Upper lobe of right lung (tissue), 1 donor: ENCODE data around the gene EML5. TPM values are rescaled to one million over a fixed set of nuclear protein-coding genes. Genes with fewer than 3 reads are reported as not detected.
"Not testable (repeated sequence)": the region's sequence is repeated elsewhere in the genome, so short reads cannot be mapped to it uniquely, and the experiment has no call there.

Experiments used
- ATAC-seq: fragments of 200-7000 bp; cut with Tn5 transposase; one replicate; pipeline ENCODE4 v1.9.1; 2020; ENCODE audit warnings: mild to moderate bottlenecking, moderate library complexity
- DNase-seq: peaks from one replicate; pipeline ENCODE4 v3.0.0-alpha.2; 2020
- H3K27ac ChIP-seq: fragments of 200-600 bp; one replicate; pipeline ENCODE4 v1.8.0; 2022
- H3K27me3 ChIP-seq: fragments of 200-600 bp; one replicate; pipeline ENCODE4 v1.8.0; 2022; ENCODE audit warnings: mild to moderate bottlenecking
- H3K36me3 ChIP-seq: fragments of 200-600 bp; one replicate; pipeline ENCODE4 v1.8.0; 2022
- H3K4me1 ChIP-seq: fragments of 200-600 bp; one replicate; pipeline ENCODE4 v1.8.0; 2022
- H3K4me3 ChIP-seq: fragments of 200-600 bp; one replicate; pipeline ENCODE4 v1.8.0; 2022; ENCODE audit warnings: mild to moderate bottlenecking
- H3K9me3 ChIP-seq: fragments of 200-600 bp; one replicate; pipeline ENCODE4 v1.8.0; 2022
- intact Hi-C: fragments of 100-400 bp; cut with DNase I; formaldehyde crosslinking; loops from one replicate; pipeline ENCODE4 v1.11.0; 2022
- total RNA-seq: library from RNA; stranded (reverse); fragmentation: NEBNext Ultra II Directional; extraction: Animal tissue kit (Norgen Biotek cat#: 25700); gene quantifications from one replicate; pipeline ENCODE4 v1.2.1, GENCODE V29; 2021
- TF ChIP-seq, protein P1 (sequence below): fragments of 200-600 bp; IDR thresholded peaks from one replicate; pipeline ENCODE4 v1.8.0; 2022; ENCODE audit warnings: antibody characterized with exemption
- donor health status: DM: no; HTN: yes; CAD: no; lungs with severe emphysema.

The EML5 gene
- total RNA-seq, 1 donor from 2014 or later = 2.3 TPM

GRCh38 chr14:88821378-88821777 lies 28.6 kb upstream of the EML5 start:
- Histone ChIP-seq H3K9me3 (no peaks in the 10 kb centered on the region), H3K4me1 (peaks cover 6% of the 10 kb centered on the region), H3K4me3 (no peak overlapping the region), H3K27ac (no peak overlapping the region), H3K27me3 (no peaks in the 10 kb centered on the region), H3K36me3 (no peaks in the 10 kb centered on the region)
- no peak for ATAC-seq
- DNase-seq = no peak
- TF ChIP-seq, protein P1, sequence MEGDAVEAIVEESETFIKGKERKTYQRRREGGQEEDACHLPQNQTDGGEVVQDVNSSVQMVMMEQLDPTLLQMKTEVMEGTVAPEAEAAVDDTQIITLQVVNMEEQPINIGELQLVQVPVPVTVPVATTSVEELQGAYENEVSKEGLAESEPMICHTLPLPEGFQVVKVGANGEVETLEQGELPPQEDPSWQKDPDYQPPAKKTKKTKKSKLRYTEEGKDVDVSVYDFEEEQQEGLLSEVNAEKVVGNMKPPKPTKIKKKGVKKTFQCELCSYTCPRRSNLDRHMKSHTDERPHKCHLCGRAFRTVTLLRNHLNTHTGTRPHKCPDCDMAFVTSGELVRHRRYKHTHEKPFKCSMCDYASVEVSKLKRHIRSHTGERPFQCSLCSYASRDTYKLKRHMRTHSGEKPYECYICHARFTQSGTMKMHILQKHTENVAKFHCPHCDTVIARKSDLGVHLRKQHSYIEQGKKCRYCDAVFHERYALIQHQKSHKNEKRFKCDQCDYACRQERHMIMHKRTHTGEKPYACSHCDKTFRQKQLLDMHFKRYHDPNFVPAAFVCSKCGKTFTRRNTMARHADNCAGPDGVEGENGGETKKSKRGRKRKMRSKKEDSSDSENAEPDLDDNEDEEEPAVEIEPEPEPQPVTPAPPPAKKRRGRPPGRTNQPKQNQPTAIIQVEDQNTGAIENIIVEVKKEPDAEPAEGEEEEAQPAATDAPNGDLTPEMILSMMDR = no peak
- intact Hi-C loops = no loop called here

- ATAC-seq, DNase-seq, H3K4me1 ChIP-seq, H3K4me3 ChIP-seq, H3K27ac ChIP-seq, H3K27me3 ChIP-seq, intact Hi-C loops, H3K9me3 ChIP-seq, H3K36me3 ChIP-seq: not testable (repeated sequence)
Observed at GRCh38 chr14:88819674-88820073, 26.9 kb upstream of the EML5 start.

- intact Hi-C loops = no loop called here
- H3K27me3 ChIP-seq = no peaks in the 10 kb centered on the region
- no peaks in the 10 kb centered on the region for H3K36me3 ChIP-seq
- H3K9me3 ChIP-seq = no peaks in the 10 kb centered on the region
- DNase-seq (no peak), ATAC-seq (no peak)
- no peak overlapping the region for H3K4me3 ChIP-seq
- TF ChIP-seq, protein P1 = no peak
- H3K4me1 ChIP-seq = no peaks in the 10 kb centered on the region
- H3K27ac ChIP-seq = no peak overlapping the region
Observed at GRCh38 chr14:88818018-88818417, 25.3 kb upstream of the EML5 start.

GRCh38 chr14:88815980-88816379 lies 23.2 kb upstream of the EML5 start:
- no peaks in the 10 kb centered on the region for H3K27me3 ChIP-seq
- no peaks in the 10 kb centered on the region for H3K9me3 ChIP-seq
- DNase-seq = no peak
- no peak overlapping the region for H3K4me3 ChIP-seq
- intact Hi-C loops = no loop called here
- no peaks in the 10 kb centered on the region for H3K36me3 ChIP-seq
- H3K4me1 ChIP-seq = no peaks in the 10 kb centered on the region
- no peak overlapping the region for H3K27ac ChIP-seq
- ATAC-seq = no peak
- TF ChIP-seq, protein P1 = no peak

DNA sequence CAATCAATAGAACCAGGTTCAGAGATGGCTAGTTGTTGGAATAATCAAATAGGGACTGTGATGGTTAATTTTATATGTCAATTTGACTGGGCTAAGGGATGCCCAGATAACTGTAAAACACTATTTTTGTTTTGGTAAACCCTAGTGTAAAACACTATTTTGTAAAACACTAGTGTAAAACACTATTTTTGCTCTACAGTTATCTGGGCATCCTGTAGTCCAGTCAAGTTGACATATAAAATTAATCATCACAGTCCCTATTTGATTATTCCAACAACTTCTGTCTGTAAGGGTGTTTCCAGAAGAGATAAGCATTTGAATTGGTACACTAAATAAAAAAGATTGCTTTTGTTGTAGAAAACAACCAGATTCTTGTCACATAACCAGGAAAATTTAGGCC lies 15.6 kb upstream of the EML5 start:
- TF ChIP-seq, protein P1 = no peak
- Histone ChIP-seq H3K36me3 (no peaks in the 10 kb centered on the region), H3K9me3 (no peaks in the 10 kb centered on the region), H3K27me3 (peaks cover 3% of the 10 kb centered on the region), H3K4me3 (no peak overlapping the region), H3K27ac (no peak overlapping the region), H3K4me1 (no peaks in the 10 kb centered on the region)
- DNase-seq (no peak), ATAC-seq (no peak)
- intact Hi-C loops = no loop called here

DNA sequence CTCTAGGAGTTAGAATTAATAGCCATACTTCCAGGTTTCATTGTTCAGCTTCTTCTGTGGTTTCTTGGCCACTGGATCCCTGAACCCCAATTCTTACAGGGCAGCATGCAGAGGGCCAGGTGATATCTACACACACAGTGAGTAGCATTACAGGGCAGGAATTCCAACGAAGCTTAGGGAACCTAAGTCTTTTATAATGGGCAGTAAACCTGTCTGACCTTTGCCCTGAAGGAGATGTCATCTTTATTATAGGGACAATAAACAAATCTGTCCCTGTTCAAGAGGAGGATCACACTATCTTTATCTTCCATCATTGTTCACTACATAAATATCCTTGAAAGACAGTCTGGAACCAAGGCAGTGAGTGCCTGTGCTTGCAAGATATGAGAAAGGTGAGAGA lies 11.7 kb upstream of the EML5 start:
- no peak overlapping the region for H3K27ac ChIP-seq
- no peak for ATAC-seq
- intact Hi-C loops = no loop called here
- H3K9me3 ChIP-seq = no peaks in the 10 kb centered on the region
- no peak for DNase-seq
- H3K4me3 ChIP-seq = no peak overlapping the region
- peaks cover 3% of the 10 kb centered on the region for H3K27me3 ChIP-seq
- TF ChIP-seq, protein P1 = no peak
- no peaks in the 10 kb centered on the region for H3K4me1 ChIP-seq
- no peaks in the 10 kb centered on the region for H3K36me3 ChIP-seq
